ENCODE results near the gene PDE8A.

PDE8A gene, protein sequence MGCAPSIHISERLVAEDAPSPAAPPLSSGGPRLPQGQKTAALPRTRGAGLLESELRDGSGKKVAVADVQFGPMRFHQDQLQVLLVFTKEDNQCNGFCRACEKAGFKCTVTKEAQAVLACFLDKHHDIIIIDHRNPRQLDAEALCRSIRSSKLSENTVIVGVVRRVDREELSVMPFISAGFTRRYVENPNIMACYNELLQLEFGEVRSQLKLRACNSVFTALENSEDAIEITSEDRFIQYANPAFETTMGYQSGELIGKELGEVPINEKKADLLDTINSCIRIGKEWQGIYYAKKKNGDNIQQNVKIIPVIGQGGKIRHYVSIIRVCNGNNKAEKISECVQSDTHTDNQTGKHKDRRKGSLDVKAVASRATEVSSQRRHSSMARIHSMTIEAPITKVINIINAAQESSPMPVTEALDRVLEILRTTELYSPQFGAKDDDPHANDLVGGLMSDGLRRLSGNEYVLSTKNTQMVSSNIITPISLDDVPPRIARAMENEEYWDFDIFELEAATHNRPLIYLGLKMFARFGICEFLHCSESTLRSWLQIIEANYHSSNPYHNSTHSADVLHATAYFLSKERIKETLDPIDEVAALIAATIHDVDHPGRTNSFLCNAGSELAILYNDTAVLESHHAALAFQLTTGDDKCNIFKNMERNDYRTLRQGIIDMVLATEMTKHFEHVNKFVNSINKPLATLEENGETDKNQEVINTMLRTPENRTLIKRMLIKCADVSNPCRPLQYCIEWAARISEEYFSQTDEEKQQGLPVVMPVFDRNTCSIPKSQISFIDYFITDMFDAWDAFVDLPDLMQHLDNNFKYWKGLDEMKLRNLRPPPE

DNA sequence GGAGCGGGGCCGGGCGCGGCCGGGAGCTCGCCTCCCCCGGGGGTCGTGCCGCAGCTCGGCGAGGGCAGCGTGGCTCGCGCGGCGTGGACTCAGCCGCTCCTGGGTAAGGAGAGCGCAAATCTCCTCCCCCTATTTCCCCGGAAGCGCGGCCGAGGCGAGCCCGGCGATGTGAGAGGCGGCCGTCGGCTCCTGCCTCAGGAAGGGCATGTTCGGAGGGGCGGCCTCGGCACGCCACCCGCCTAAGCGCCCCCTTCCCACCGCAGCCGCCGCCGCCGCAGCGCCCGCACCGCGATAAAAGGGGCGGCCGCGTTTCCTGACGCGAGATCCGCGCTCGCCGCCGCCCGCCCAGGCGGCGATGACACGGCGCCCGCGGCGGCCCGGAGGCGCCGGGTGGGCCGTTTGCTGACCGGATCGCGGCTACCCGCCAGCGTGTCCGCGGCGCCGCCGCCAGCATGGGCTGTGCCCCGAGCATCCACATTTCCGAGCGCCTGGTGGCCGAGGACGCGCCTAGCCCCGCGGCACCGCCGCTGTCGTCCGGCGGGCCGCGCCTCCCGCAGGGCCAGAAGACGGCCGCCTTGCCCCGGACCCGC lies at the start of gene PDE8A:
TSS of gene PDE8A (plus strand) at position 146 of the 590 bp plus-strand sequence. CDS start at position 453, 307 bp downstream.
- peak in 3 of 4 experiments; percentile 7 to 34 (median 29) for DNase-seq (ENCODE audit: low read depth in 4 of 4, low spot score in 1 of 4)

DNA sequence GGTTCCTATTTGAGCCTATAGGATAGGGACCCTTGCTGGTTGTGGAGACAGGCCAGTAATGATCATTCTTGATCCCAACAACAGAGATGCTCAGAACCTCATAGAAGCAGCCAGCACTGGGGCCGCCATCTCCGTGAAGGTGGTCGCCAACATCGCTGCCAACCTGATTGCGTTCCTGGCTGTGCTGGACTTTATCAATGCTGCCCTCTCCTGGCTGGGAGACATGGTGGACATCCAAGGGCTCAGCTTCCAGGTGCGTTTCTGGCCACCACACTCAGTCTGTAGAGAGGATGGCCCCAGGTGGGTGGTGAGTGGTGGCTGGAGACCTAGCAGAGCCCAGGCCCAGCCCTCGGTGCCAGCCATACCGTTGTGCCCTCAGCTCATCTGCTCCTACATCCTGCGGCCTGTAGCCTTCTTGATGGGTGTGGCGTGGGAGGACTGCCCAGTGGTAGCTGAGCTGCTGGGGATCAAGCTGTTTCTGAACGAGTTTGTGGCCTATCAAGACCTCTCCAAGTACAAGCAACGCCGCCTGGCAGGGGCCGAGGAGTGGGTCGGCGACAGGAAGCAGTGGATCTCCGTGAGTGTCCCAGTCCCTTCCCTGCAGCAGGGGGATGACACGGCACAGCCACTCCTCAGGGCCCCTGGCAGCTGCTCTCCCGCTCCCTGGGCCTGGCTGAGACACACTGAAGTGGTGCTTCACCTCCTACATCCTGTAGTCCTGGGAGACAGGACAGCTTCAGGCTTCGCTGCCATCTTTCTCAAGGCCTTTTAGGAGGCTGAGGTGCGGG lies 46.5 kb upstream of the PDE8A start:
- DNase-seq (ENCODE audit: low read depth in 4 of 4, low spot score in 1 of 4) = no peak

DNA sequence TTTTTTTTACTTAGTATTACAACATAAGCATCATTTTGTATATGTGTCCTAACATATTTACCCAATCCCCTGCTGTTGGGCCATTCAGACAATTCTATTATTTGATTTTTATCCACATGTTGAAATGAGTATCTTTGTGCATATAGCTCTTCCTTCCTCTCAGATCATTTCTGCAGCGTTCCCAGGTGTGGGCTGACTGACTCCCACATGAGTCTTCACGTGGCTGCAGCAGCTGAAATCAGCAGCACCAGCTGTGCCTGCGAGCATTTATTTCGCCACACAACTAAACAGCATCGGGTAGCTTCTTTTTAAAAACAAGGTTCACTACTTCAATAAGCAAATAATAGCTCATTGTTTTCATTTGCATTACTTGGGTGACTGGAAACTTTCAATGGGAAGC lies 44.5 kb upstream of the PDE8A start:
- no peak for DNase-seq (ENCODE audit: low read depth in 4 of 4, low spot score in 1 of 4)

DNA sequence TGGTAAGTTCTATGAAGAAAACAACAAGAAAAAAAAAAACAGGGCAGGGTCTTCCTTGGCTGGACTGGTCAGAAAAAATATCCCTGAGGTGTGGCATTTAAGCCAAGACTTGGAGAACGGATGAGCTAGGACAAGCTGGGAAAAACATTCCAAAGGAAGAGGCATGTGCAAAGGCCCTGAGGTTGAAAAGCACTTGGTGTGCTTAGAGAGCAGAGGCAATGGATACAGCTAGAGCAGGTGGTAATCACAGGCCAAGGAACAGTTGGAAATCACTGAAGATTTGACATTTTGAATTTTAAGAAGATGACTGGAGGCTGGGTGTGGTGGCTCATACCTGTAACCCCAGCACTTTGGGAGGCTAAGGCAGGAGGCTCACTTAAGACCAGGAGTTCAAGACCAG lies 42.9 kb upstream of the PDE8A start:
- no peak for DNase-seq (ENCODE audit: low read depth in 4 of 4, low spot score in 1 of 4)

DNA sequence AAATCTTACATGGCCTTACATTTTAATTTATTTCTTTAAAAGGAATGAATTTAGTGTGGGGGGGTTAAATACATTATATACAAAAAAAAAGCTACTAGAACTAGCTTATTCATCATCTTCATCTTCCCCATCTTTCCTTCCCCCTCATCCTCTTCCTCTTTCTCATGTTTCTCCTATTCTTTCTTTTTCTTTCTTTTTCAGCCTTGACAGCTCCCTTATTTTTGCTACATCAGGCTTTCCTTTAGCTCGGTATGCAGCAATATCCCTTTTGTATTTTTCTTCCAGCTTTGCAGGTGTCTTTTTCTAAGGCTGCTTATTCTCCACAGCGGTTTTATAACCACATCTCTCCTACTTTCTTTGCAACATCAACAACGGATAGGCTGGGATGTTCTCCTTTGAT lies 41.3 kb upstream of the PDE8A start:
- no peak for DNase-seq (ENCODE audit: low read depth in 4 of 4, low spot score in 1 of 4)

DNA sequence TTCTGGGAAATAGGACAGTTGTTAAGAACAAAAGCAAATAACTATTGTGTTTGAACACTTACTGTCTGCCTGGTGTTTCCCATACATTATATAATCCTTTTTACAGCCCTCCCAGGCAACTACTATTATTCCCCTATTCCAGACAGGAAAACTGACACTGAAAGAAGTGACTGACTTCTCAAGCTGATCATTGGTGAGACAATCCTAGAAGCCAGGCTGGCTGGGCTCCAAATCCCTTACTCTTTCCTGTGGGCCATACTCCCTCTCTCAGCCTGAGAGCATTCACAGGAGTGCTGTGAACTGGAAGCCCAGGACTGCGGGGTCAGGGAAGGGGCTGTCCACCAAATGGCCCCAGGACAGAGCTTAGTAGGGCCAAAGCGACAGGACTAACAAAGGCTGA lies 39.2 kb upstream of the PDE8A start:
- no peak for DNase-seq (ENCODE audit: low read depth in 4 of 4, low spot score in 1 of 4)

DNA sequence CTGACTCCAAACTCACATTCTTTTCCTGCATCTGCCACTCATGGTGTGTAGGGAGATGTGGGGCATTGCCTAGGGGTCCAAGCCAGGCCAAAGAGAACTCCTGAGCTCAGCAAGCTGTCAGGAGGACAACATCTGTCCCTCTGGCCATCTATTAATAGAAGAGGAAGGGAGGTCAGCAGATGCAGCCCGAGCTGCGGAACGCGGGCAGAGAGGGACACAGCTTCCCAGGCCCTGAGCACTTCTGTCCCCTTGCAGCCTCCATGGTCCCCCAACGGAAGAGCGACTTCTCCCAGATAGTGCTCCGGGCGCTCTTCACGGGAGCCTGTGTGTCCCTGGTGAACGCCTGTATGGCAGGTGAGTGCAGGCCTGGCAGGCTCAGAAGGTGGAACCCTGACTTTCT lies 37.3 kb upstream of the PDE8A start:
- DNase-seq (ENCODE audit: low read depth in 4 of 4, low spot score in 1 of 4) = no peak

DNA sequence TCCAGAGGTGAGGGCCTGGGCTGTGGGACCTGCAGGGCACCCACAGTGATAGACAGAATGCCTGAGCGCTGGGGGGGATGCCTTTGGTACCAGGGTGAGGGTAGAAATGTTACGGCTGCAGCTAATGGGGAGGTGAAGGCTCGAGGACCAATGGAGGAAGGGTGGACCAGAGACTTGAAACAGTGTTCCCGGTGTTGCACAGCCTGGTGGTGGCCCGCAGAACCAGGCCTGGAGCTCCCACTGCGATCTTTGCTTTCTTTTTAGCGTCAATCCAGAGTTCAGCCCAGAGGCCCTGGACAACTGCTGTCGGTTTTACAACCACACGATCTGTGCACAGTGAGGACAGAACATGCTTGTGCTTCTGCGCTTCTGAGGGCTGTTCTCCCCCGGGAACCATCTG lies 36.8 kb upstream of the PDE8A start:
- no peak for DNase-seq (ENCODE audit: low read depth in 4 of 4, low spot score in 1 of 4)

DNA sequence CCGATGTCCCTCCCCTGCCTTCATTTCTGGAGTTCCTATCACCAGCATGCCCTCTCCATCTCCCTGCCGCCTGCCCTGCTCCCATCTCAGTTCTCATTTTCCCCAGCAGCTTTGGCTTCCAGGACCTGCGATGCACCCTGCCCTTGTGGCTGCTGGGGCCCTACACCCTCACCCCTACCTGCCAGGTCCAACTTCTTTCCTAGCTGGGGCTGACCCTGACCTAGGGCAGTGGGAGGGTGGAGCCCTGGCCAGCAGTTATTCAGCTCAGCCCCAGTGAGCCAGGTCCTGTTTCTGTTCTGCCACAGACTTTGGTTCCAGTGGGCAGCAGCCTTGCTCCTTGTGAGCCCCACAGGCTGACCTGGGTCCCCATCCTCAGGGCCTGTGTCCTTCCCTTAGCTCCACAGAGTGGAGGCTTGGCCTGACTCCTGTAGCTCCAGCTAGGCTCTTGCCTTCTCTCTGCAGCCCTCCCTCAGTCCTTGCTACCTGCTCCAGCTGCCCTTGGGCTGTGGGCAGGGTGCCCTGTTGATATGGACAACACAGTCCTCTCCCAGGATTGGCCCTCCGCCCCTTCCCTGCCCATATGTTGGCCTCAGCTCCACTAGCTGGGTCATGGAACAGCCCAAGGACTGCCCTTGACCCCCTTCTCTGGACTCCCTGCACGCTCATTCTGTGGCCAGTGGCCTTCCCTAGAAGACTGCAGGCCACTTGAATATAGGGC lies 34.7 kb upstream of the PDE8A start:
- no peak for DNase-seq (ENCODE audit: low read depth in 4 of 4, low spot score in 1 of 4)

DNA sequence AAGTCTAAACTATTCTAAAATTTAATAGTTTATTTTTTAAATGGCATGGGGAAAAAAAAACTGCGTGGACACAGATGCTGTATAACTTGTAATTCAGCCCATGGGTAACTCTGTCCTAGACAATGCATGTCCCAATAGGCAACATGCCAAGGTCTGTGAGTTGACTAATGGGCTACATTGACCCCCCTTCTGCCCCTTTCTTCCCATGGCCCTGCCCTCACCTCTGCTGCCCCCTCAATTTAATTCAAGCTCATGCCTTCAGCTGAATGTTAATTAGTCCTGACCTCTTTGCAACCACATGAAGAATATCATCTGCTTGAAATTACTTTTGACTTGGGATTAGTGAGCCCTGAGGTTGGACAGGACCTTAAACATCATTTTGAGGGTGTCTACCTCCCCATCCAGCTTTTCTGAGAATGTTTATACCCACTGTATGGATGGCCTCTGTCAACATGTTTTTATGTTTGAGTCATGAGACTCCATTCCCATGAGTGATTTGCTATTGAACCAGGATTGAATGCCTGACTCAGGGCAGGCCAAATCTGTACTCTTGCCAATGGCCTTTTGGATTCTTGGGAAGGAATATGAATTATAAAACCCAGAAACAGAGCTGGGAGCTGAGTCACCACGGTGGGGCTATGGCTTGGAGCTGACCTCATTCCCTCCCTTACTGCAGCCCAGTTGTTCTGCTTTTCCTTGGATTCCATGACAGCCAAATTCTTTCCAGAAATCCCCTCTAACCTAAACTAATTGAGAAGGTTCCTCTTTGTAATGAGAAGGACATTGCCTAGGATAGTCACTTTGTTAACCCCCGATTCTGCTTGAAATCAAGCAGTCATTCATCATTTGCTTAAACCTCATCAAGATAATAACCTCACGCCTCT lies 33.5 kb upstream of the PDE8A start:
- DNase-seq (ENCODE audit: low read depth in 4 of 4, low spot score in 1 of 4) = no peak

DNA sequence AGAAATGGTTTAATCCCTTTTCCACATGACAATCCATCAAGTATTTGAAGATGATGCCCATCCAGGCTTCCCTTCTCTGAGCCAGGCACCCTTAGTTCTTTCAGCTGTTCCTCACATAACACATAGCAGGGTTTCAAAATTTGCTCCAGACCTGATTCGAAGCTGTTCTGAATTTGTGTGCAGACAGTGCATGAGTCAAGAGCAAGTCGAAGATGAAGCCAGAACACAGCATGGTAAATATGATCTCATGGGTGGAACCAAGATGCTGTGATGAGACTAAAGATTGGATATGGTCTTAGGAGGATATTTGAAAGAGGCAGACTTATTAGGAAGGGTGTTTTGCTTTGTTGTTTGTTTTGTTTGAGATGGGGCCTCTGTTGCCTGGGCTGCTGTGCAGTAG lies 32.6 kb upstream of the PDE8A start:
- DNase-seq (ENCODE audit: low read depth in 4 of 4, low spot score in 1 of 4) = no peak

DNA sequence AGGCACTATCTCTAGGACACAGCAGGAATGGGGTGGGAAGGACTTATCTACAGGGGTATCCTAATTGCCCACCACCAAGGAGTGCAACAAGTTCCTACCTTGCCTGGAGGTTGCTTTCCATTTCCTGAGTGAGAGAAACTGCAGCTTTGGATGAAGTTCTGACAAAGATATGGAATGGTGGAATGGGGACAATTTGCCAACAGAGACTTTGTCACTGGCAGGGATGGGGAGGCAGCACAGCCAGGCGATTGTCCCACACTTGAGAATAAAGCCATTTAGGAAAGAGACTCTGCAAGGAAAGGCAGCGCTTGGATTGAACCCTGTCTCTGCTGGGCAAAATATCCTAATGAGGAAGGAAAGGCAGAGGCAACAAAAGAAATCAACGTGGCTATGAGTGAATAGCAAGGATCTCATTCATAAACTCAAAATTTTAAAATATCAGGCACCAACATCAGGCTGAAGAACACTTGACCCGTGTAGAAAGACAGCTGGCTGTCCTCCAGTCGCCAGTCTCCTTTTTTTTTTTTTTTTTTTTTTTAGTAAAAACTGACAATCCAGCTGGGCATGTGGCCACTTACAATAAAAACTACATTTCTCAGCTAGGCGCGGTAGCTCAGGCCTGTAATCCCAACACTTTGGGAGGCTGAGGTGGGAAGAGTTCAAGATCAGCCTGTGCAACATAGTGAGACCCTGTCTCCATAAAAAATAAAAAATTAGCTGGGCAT lies 31.6 kb upstream of the PDE8A start:
- DNase-seq (ENCODE audit: low read depth in 4 of 4, low spot score in 1 of 4) = no peak

DNA sequence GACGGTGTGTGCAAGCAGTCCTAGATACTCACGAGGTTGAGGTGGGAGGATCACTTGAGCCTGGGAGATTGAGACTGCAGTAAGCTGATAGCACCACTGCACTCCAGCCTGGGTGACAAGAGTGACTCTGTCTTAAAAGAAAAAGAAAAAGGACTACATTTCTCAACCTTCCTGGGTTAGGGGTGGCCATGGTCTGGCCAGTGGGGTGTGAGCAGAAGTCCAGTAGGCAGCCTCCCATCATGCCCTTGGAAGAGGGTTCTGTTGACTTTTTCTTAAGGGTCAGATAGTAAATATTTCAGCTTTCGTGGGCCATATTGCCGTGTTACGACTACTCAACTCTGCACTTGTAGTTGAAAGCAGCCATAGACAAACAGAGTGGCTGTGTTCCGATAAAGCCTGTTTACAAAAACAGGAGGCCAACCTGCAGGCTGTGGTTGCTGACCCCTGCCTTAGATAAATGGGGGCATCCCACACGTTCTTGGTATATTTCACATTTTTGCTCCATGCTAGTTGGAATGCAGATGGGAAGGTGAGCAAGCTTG lies 31.0 kb upstream of the PDE8A start:
- DNase-seq (ENCODE audit: low read depth in 4 of 4, low spot score in 1 of 4) = no peak

DNA sequence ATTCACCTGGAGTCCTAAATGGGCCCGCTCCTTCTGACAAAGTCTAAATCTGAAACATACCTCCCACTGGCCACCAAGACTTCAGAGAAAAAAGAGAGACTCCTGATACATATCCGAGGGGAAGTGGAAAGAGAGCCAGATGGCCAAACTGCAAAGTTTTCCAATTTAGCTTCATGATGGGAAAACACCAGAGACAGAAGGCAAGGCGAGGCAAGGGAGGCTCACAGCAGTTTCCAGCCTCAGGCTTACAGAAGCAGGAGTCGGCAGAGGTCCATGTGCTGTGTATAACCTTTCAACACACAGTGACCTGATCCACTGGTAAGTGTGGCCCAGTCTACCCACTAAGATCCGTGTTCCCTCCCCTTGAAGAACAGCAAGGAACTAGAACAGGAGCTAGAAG lies 29.9 kb upstream of the PDE8A start:
- no peak for DNase-seq (ENCODE audit: low read depth in 4 of 4, low spot score in 1 of 4)

DNA sequence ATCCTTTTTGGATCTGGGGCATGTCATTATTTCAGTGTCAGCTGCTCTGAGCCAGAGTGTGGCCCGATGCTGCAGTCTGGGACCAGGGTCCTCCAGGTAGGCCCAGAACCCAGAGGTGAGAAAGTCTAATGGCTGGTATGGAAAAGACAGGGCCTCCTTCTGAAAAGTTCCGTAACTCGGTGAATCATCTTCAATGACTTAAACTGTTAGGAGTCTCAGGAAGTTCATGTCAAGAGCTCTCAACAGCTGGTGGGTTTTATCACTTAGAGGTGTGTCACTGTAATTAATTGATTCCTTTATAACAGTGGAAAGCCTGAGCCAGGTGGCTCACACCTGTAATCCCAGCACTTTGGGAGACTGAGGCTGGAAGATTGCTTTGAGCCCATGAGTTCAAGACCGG lies 28.5 kb upstream of the PDE8A start:
- no peak for DNase-seq (ENCODE audit: low read depth in 4 of 4, low spot score in 1 of 4)

DNA sequence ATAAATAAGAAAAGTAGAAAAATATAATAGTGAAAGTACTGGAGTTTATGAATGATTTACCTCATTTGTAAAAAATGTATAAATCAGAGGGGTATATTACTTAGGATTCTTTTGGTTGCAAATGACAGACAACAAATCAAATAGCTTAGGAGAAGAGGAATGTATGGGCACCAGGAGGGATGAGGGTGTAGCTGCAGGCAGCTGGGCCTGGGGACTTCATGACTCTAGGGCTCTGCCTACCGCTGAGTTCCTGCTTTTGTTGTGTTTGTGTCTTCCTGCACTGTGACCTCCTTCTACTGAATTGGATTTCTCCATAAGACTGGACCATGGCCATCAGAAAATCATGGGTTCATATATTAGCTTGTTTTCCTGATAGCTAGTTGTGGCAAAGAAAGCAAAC lies 27.9 kb upstream of the PDE8A start:
- DNase-seq (ENCODE audit: low read depth in 4 of 4, low spot score in 1 of 4) = no peak

DNA sequence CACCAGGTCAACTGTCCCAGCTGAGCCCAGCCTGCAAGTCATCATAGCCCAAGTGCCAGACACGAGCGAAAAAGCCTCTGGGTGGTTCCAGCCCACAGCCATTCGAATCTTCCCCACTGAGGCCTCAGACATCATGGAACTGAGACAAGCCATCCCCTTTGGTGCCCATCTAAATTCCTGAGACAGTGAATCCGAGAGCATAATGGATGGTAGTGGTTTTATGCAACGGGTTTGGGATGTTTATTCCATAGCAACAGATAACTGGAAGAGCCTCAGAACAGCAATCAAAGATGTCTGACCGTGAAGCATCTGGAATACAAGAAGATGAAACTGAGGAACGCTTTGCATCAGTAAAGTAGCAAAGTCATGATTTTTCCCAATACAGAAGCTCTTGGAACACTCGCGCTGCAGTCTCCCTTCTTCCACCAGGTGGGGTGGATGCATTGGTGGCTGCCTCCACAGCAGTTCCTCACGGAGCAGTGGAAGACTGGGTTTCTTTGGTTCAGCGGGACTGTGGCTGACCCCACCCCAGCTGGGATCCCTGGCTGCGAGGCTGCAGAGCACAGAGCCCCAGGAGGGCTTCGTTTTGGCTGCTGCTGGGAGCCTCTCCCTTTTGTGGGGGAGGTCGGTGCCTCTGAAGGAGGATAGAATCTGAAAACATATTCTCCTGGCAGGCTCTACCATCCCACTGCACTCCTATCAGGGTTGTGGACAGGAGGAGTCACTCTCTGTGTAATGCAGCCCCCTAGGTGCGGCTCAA lies 26.4 kb upstream of the PDE8A start:
- DNase-seq (ENCODE audit: low read depth in 4 of 4, low spot score in 1 of 4) = peak in 2 of 4 experiments; percentile 10 to 14

DNA sequence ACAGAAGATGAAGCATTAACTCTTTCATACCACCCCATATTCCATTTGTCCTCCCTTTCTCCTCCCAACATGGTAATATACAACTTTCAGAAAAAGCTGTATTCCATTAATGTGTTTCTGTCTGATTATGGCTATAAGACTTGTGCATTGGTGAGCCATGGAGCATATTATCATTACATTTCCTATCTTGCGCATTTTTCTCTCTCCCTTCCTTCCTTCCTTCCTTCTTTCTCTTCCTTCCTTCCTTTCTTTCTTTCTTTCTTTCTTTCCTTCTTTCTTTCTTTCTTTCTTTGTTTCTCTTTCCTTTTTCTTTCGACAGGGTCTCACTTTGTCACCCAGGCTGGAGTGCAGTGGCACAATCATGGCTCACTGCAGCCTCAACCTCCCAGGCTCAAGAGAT lies 25.5 kb upstream of the PDE8A start:
- no peak for DNase-seq (ENCODE audit: low read depth in 4 of 4, low spot score in 1 of 4)

All from stimulated activated CD4-positive, alpha-beta T cell treated with anti-CD3 and anti-CD28 coated beads, Interleukin-1b, Interleukin-23, amount 100 ng/mL, for 24 hours (primary cell).